ENCODE data around the gene GPC5.

Gene GPC5

DNA sequence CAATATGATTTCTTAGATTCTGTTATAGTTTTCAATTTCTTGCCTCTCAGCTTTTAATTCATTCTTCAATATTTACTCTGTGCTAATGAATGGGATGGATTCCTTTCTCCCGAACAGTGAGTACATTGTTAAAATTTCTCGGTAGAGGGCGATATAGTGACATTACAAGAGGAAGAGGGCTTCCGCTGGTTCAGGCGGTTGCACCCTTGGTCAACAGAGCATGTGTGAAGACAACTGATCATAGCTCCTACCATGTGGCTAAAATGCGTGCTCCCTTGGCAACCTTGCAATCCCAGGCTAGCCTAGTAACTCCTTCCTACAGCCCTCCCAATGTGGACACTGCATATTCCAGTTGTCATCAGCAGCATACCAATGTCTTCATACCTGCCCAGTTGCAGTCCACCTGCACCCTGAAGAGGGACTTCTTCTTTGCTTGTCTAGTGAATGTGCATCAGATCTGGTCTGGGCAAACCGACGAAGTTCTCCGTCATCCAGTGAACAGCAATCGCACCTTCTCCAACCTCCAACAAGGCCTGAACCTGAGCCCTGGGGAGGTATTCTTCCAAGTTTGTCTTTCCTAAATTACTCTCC is 1175.1 kb downstream of the GPC5 start:
- no peaks in the 10 kb centered on the region for H3K9me3 ChIP-seq
- intact Hi-C loops (cut with DNase I; ENCODE audit: low total_unique reads), result no loop called here
- no peak for DNase-seq
- no peaks in the 10 kb centered on the region for H3K4me1 ChIP-seq
- no peak overlapping the region for H3K27ac ChIP-seq
- no peaks in the 10 kb centered on the region for H3K27me3 ChIP-seq
- TF ChIP-seq, protein P1, sequence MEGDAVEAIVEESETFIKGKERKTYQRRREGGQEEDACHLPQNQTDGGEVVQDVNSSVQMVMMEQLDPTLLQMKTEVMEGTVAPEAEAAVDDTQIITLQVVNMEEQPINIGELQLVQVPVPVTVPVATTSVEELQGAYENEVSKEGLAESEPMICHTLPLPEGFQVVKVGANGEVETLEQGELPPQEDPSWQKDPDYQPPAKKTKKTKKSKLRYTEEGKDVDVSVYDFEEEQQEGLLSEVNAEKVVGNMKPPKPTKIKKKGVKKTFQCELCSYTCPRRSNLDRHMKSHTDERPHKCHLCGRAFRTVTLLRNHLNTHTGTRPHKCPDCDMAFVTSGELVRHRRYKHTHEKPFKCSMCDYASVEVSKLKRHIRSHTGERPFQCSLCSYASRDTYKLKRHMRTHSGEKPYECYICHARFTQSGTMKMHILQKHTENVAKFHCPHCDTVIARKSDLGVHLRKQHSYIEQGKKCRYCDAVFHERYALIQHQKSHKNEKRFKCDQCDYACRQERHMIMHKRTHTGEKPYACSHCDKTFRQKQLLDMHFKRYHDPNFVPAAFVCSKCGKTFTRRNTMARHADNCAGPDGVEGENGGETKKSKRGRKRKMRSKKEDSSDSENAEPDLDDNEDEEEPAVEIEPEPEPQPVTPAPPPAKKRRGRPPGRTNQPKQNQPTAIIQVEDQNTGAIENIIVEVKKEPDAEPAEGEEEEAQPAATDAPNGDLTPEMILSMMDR (IDR thresholded peaks at IDR 0.05), result no peak
- H3K36me3 ChIP-seq, result no peaks in the 10 kb centered on the region
- H3K4me3 ChIP-seq, result no peak overlapping the region

DNA sequence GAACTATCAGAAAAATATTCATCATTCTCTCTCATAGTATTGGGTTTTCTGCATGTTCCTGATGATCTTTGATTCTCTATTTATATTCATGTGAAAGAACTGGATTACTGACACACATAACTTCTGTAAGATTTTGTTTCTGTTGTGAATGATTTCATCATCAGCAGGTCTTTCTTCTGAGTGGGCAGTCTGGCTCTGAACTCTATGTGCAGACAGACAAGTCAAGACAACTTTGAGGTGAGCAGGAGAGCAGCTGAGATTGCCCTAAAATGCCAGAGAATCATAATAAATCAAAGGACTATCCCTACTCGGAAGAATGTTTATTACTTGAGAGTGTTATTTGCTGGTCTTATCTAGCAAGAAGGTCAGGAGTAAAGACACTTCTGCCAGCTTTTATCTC is 1176.1 kb downstream of the GPC5 start:
- intact Hi-C loops (cut with DNase I; ENCODE audit: low total_unique reads), result no loop called here
- Histone ChIP-seq H3K27ac (no peak overlapping the region), H3K4me3 (no peak overlapping the region), H3K36me3 (no peaks in the 10 kb centered on the region), H3K27me3 (no peaks in the 10 kb centered on the region), H3K9me3 (no peaks in the 10 kb centered on the region), H3K4me1 (no peaks in the 10 kb centered on the region)
- TF ChIP-seq, protein P1 (IDR thresholded peaks at IDR 0.05), result no peak
- no peak for DNase-seq

DNA sequence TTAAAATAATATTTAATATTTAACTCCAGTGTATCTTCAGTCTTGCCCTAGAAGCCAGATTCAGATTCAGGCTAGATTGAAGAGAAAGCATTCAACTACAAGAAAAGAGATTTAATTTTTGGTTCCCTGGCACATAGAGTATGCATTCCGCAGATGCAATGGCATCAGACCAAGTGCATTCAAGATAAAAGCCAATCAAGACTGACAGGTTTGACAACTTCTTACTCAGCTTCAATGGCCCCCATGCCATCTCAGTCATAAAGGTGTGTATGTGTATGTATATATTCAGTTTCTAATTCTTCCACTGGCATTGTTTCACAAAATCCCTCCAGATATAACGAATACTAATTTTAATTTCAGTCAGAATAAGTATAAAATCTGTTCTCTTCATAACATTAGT is 1177.4 kb downstream of the GPC5 start:
- intact Hi-C loops (cut with DNase I; ENCODE audit: low total_unique reads), result no loop called here

DNA sequence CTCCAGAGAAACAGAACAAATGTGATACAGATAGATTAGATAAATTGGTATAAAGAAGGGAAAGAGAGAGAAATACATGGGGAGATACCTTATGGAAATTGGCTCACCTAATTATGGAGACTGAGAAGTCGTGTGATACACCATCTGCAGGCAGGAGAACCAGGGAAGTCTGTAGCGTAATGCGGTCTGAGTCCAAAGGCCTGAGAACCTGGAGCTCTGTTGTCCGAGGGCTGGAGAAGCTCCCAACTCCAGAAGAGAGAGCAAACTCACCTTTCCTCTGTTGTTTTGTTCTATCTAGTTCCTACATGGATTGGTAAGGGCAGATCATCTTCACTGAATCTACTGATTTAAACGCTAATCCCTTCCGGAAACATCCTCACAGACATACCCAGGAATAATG is 1179.9 kb downstream of the GPC5 start:
- no peak for DNase-seq
- intact Hi-C loops (cut with DNase I; ENCODE audit: low total_unique reads), result no loop called here
- H3K4me1 ChIP-seq, result no peaks in the 10 kb centered on the region

More for the DNA sequence above, 1177.4 kb downstream of the GPC5 start:
- Histone ChIP-seq H3K4me3 (no peak overlapping the region), H3K9me3 (no peaks in the 10 kb centered on the region), H3K27me3 (no peaks in the 10 kb centered on the region), H3K36me3 (no peaks in the 10 kb centered on the region), H3K27ac (no peak overlapping the region), H3K4me1 (no peaks in the 10 kb centered on the region)
- DNase-seq, result no peak
- TF ChIP-seq, protein P1 (IDR thresholded peaks at IDR 0.05), result no peak

DNA sequence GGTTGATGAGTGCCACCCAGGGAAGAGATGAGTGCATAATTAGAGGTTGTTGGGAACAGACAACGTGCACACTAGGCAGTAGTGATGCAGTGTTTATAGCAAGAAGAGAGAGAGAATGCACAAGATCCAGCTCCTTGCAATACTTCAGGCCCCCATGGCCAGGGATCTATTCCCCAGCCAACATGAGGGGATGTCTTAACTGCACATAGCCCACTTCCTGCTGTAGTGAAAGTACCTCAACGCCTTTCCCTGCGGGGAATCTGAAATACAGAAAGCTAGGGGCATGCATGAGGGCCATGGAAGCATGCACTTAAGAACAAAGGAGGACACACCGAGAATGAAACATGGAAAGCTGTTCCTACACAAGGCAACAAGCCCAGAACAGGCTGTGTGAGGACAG is 1191.5 kb downstream of the GPC5 start:
- no peak for DNase-seq
- Histone ChIP-seq H3K9me3 (no peaks in the 10 kb centered on the region), H3K27ac (no peak overlapping the region), H3K27me3 (no peaks in the 10 kb centered on the region), H3K4me3 (no peak overlapping the region), H3K4me1 (no peaks in the 10 kb centered on the region), H3K36me3 (no peaks in the 10 kb centered on the region)
- TF ChIP-seq, protein P1 (IDR thresholded peaks at IDR 0.05), result no peak
- intact Hi-C loops (cut with DNase I; ENCODE audit: low total_unique reads), result no loop called here

More for the DNA sequence above, 1179.9 kb downstream of the GPC5 start:
- Histone ChIP-seq H3K36me3 (no peaks in the 10 kb centered on the region), H3K9me3 (peaks cover 0 to 1% (median 0%) of the 10 kb centered on the region in 3 donors), H3K4me3 (no peak overlapping the region), H3K27me3 (no peaks in the 10 kb centered on the region), H3K27ac (no peak overlapping the region)
- TF ChIP-seq, protein P1 (IDR thresholded peaks at IDR 0.05), result no peak

DNA sequence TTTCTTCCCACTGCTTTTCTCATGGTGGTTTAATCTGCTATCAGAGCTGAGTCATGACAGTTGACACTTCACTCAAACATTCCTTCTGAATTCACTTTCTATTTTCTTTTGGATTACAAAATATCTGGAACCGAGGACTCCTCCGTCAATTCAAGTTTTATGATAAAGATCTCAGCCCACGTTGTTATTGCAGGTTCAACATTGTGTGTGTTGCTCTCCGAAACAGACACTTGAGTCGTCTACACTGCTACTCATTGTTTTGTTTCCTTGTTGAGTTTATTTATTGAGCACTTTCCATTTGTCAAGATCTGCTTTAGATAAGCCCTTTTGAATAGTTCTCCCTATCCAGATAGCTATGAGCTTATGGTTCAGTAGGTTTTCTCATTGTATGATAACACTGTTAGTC is 1192.1 kb downstream of the GPC5 start:
- DNase-seq, result no peak
- no peaks in the 10 kb centered on the region for H3K36me3 ChIP-seq
- no peaks in the 10 kb centered on the region for H3K9me3 ChIP-seq
- intact Hi-C loops (cut with DNase I; ENCODE audit: low total_unique reads), result no loop called here
- no peak overlapping the region for H3K27ac ChIP-seq
- no peak overlapping the region for H3K4me3 ChIP-seq
- no peaks in the 10 kb centered on the region for H3K4me1 ChIP-seq
- TF ChIP-seq, protein P1 (IDR thresholded peaks at IDR 0.05), result no peak
- no peaks in the 10 kb centered on the region for H3K27me3 ChIP-seq

All from tibial artery (tissue), 4 donors.